Measurements from ENCODE around the gene IGSF9B.

DNA sequence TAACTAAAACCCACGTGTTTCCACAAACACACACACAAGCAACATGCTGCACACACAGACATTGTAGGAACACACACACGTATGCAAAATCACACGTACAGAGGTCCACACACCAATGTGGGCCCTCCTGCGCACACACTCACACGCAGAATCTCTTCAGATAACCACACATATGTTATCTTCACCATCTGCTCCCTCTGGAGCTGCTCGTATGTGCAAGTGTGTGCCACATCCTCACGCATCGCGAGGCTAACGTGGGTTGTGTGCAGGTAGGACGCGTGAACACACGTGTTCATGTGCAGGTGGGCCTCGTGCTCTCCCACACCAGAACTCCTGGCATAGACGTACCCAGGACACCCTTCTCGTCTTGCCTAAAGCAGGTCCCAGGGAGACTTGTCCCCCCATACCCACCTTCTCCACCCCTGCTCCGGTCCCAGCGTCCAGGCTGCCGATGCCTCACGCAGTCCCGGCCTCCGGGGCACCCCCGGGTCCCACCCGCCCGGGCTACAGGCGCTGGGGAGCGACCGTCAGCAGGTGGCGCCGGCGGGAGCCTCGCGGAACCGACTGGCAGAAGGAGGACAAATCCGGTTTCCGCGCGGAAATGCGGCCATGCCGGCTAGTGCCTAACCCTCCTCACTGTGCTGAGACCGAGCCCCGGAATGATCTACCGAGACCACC is 10.3 kb upstream of the IGSF9B start:
- TF ChIP-seq POLR2A (conservative IDR thresholded peaks at IDR 0.05) (no peak), GATA2 (CRISPR knock-in tag; IDR thresholded peaks at IDR 0.05) (no peak), ZNF239 (CRISPR knock-in tag; IDR thresholded peaks at IDR 0.05) (no peak), SMARCA5 (IDR thresholded peaks at IDR 0.05) (no peak), SP2 (IDR thresholded peaks at IDR 0.05; ENCODE audit: extremely low read depth, low read depth, low read length, poor library complexity, severe bottlenecking) (no peak), KDM5B (IDR thresholded peaks at IDR 0.05; ENCODE audit: insufficient replicate concordance, low read depth, low read length) (no peak), ZNF444 (CRISPR knock-in tag; IDR thresholded peaks at IDR 0.05) (no peak), ZNF124 (CRISPR knock-in tag; IDR thresholded peaks at IDR 0.05) (no peak), ZNF121 (CRISPR knock-in tag; conservative IDR thresholded peaks at IDR 0.05) (no peak)
- TF ChIP-seq, protein P1, sequence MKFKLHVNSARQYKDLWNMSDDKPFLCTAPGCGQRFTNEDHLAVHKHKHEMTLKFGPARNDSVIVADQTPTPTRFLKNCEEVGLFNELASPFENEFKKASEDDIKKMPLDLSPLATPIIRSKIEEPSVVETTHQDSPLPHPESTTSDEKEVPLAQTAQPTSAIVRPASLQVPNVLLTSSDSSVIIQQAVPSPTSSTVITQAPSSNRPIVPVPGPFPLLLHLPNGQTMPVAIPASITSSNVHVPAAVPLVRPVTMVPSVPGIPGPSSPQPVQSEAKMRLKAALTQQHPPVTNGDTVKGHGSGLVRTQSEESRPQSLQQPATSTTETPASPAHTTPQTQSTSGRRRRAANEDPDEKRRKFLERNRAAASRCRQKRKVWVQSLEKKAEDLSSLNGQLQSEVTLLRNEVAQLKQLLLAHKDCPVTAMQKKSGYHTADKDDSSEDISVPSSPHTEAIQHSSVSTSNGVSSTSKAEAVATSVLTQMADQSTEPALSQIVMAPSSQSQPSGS (CRISPR knock-in tag; IDR thresholded peaks at IDR 0.05): no peak
